GM18520 (cell line): ENCODE results near the gene POU5F2.

Experiments used
- ATAC-seq: cut with Tn5 transposase; IDR thresholded peaks from one replicate; pipeline ENCODE4 v1.9.1; 2021; ENCODE audit not compliant: unreplicated experiment

The POU5F2 gene

DNA sequence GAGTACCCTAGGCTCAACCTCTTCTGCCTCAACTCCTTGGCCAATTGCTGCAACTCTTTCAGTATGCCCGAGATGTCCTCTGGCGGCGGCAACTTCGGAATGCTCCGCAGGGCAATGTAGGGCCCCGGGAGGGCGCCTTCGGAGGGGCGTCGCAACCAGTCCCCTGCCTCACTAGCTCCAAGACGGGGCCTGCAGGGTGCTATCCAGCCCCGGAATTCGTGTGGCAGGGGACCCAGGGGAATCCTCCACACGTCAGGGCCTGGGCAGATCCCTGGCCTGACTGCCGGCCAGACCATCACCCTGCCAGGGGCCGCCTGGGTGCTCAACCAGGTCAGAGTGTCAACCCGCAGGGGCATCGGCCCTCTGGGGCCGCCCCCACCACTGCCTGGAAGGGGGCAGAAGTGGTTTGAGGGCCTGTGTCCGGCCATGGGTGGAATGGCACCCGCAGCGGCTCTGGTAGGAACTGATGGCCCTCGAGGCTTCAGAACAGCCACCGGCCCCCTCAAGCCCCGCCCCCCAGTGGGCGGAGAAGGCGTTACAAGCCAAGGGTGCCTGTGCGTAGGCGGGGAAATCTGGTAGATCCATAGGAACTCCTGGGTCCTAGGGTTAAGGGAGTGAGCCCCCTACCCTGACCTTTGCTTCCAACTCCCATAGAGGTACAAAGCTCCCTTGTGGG is at the start of gene POU5F2:
Gene POU5F2, minus strand, starts transcription at position 465 of the 676 bp plus-strand sequence. Its CDS starts 37 bp downstream, at position 428.
- ATAC-seq = no peak

DNA sequence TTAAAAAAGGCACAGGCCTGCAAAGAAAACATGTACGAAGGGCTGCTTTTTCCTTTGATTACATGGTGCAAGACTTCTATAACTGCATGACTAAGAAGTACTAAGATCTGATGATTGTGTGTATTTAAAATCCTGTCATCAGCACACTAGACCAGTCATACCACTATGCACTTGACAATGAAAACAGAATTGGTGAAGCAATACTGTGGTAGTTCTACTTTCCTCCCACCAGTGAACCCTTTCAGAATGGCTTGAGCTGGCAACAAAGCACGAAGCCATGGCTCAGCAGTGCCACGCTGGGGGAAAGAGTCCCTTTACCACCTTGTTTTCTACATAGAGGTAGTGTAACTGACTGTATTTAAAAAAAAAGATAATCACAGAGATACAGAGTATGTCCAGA is 49.0 kb upstream of the POU5F2 start:
- no peak for ATAC-seq

DNA sequence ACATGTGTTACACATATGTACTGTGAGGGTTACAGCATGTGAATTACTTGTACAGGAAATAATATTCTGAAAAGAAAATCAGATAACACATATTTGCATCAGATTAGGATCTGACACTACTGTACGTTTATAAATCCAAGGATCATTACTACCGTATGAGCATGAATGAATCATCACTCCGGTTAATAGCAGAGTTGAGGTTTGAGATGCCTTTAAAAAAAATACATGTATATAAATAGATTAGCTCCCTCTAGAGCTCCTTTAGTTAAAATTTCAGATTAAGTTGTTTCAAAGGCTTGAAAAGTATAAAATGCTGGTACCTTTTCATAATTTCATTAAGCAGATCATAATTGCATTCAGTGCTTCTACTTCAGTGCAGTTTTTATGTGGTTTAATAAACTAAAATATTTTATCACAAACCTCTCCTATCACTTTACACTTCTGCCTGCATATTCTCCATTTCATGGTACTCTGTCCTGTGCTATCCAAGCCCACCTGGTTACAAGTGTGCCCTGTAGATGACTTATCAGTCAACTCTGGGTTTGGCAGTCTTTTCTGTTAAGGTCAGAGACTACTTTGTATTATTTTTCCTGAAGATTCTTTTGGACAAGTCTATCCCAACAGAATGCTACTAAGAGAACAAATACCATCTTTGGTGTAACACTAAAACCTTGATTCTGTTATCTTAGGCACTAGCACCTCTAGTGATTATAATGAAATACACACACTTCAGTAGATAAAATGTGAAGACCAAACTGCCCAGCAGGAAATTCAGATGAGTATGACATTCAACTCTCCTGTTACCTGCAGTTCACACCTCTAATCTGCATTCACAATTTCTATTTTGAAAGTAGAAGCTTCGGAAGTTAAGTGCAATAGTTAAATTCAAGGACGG is 48.0 kb upstream of the POU5F2 start:
- ATAC-seq = no peak

DNA sequence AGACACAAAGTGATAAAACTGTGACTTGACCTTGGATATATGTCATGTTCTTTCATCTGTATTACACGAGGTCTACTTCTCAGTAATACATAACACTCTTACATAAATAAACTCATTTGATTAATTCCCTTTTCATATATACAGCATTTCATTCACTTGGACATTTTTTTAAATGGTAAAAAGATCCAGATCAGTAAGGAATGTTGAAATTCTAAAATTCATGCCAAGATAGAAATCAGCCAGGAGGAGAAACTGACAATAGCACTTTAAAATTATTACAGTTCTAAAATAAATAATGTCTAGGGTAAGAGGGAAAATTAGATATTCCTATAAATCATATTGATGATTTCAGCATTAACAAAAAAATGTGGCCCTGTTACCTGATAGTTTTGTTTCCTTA is 46.2 kb upstream of the POU5F2 start:
- no peak for ATAC-seq

DNA sequence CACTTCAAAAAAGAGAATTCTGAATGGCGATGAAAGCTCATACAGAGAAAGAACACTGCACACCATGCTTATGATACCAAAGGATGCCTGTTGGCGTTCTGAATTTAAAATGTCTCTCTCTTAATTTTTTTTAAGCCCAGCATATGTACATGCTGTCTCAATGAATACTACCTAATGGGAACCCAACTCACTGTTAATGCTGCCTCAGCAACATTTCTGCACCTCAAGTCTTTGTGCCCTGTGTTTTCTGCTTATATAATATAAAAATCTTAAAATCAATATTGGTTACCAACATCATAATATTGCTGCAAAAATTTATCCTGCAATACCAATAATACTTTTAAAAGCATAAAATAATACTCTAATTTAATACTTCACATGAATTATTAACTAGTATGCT is 44.1 kb upstream of the POU5F2 start:
- ATAC-seq = no peak

- ATAC-seq = no peak
Measured at GRCh38 chr5:93782978-93783377, 41.6 kb upstream of the POU5F2 start.

DNA sequence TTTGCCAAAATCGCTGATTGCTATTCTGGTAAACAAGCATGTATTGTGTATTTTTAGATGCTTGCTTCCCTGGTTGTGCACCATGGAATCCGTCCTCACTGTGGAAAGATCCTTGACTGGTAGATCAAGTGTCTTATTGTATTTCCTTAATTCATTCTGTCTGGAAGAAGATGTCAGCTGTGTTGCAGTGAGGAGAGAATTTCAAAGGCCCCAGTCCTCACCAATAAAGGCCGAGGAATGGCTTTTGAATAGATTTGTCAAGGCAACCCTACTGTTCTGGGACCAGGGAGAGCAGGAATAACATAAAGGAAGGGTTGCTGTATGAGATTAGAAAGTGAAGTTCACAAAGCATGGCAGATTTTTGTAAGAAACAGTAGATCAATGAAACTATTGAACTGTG is 36.2 kb upstream of the POU5F2 start:
- ATAC-seq = no peak

DNA sequence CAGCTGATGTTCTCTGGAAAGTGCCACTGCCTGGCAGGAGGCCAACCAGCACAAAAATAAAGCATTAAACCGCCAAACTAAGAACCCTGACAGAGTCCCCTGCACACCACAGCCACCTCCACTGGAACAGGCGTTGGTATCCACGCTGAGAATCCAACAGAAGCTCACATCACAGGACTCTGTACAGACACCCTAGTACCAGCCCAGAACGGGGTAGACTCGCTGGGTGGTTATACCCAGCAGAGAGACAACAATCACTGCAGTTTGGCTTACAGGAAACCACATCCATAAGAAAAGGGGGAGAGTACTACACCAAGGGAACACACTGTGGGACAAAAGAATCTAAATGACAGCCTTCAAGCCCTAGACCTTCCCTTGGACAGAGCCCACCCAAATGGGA is 15.0 kb upstream of the POU5F2 start:
- no peak for ATAC-seq

DNA sequence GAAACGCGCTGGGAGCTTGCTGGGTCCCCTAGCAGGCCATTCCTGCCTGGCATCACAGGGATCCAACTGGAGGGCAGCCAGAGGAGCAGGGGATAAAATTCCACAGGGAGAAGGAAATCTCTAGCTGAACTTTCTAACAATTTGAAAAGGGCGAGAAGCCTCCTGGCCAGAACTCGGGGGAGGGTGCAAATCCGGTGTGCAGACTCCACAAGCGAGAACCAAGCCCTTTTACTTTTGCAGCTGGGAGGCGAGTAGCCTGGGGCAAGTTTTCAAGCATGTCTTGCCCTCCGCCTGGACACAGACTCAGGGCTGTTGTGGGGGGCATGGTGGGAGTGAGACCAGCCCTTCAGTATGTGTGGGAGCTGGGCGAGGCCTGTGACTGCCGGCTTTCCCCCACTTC is 14.3 kb upstream of the POU5F2 start:
- no peak for ATAC-seq

- peak; percentile 31 for ATAC-seq
Measured at GRCh38 chr5:93748875-93749397, 7.5 kb upstream of the POU5F2 start.

DNA sequence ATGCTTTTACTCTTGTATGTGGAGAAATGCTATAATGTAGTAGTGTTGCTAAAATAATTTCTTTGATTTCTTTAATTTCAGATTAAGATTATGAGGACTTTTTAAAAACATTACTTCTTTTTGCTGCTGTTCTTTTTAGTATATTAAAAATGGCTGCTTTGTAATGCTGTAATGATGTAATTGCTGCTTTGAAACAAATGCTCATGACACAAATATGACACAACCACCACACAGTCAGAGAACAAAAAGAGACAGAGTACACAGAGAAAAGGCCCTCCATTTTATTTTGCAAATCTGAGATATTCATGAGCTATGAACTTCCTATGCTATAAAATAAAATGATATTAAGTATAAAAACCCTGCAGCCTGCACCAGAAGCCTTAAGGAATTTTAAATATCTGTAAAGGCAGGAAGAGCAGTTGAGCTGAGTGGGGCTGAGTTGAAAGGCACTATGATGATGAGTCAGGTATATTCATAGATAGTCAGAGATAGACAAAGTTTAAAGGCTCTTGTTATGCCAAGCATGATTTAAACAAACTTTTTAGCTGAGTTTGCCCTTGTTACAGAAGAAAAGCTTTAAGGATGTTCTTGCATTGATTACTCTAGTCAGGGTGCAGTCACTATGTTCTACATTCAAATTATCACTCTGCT is 5.1 kb upstream of the POU5F2 start:
- ATAC-seq = no peak

- ATAC-seq = no peak
Measured at GRCh38 chr5:93736284-93736683, 5.1 kb downstream of the POU5F2 start.

DNA sequence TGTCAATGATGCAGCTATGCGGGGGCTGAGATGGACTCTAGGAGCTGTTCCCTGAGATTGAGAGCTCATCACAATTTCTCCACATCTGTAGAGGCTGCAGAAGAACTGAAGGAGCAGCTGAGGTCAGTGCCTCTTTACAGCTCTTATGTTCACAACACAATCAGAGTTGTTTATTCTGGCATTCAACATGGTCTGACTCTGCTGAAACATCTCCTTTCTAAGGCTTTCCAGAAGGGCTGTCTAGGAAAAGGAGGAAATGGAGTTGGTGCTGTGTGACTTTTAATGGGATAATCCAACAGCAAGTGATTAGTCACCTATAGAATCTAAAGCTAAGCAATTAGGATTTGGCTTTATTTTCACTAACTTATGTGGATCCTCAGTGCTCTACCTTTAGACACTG is 6.0 kb downstream of the POU5F2 start:
- no peak for ATAC-seq

GRCh38 chr5:93731987-93732386 is 9.4 kb downstream of the POU5F2 start:
- no peak for ATAC-seq

DNA sequence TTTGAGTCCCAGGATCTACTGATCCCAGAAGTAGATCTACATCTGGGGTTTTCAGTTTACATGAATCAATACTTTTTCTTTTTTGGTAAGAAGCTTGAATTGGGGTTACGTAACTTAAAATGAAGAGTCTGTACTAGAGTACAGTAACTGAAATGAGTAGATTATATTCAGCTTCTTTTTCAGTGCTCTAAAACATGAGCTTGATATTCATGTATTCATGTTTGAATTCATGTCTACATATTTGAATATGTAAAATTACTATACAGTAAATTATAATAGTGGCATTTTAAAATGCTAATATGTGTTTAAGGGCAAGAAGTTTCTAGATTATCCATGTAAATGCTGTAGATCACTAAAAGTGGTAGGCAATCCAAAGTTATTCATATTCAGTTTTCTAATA is 14.8 kb downstream of the POU5F2 start:
- ATAC-seq = no peak

DNA sequence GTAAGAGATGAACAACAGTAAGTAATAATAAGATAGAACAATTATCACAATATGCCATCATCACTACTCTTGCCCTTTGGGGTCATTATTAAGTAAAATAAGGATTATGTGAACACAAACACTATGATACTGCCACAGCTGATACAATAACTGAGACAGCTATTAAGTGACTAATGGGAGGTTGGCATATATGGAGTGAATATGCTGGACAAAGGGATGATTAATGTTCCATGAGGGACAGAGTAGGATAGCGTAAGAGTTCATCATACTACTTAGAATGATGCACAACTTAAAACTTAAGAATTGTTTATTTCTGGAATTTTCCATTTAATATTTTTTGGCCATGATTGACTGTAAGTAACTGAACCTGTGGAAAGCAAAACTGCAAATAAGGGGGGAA is 16.6 kb downstream of the POU5F2 start:
- no peak for ATAC-seq

DNA sequence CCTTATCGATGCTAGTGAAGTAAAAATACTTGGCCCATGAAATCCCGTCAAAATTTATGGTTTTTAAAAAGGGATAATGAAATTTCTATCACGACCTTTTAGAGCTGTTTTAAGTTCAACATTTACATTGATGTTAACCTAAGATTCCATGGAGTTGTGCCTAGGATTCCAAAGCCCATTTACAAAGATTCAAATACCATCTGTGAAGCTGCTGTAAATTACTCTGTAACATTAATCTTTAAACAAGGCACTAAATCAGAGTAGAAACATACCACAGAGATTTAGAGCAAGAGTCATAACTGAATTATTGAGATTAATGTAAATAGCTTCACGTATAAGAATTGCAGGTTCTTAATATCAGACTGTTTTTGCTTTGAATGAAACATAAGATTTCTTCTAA is 17.7 kb downstream of the POU5F2 start:
- no peak for ATAC-seq

GRCh38 chr5:93723005-93723404 is 18.4 kb downstream of the POU5F2 start:
- no peak for ATAC-seq

DNA sequence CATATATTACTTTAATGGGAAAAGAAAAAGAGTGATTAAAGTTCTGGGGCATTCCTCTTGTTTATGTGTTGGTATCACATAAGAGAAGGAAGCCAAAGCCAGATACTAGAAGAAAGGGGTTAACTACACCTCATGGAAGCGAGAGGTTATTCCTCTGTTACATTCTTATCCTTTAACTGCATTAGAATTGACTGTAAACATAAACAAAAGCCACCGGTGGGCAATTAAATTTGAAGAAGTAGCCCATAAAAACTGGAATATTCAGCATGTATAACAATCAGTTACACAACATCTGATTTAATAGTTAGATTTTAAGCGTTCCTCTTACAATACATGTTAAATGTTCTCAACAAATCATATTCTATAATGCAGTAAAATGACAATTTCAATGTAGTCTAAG is 18.8 kb downstream of the POU5F2 start:
- no peak for ATAC-seq

DNA sequence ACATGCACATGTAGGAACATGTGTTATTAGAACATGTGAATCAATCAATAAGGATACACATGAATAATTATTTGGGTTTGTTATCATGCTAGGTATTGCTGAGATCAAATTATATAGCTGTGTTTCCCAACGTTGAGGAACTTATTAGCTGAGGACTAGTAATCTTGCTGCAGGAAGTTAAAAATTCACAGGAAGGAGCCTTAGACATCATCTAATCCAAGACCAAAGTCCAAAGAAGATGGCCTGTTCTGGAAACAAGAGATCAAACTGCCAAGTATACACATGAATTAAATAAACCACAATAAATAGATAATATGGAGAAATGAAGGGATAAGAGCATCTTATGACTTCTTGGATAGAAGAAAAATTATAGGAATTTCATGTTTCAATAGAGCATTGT is 19.9 kb downstream of the POU5F2 start:
- ATAC-seq = no peak

- ATAC-seq = no peak
Measured at GRCh38 chr5:93721071-93721470, 20.3 kb downstream of the POU5F2 start.

DNA sequence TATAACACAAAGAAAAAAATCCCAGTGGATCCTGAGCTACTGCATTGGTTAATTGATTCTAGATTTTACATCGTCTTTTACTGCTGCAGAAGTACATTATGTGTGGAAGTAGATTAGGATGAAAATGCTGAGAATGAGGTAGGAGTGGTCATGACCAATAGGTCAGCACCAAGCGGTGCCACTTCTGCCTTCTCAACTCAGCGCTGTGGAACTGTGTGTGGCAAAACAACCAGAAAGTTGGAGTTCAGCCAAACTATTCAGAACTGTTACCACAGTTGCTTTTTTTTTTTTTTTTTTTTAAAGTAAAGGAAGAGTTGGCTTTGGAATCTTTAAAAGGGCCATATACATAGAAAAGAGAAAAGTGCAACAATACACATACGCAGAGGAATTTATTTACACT is 24.2 kb downstream of the POU5F2 start:
- no peak for ATAC-seq
